B cell (primary cell): ENCODE results near the gene SLF2. TPM values are rescaled to one million over a fixed set of nuclear protein-coding genes. Genes with fewer than 3 reads are reported as not detected.

ENCODE experiments used
- ATAC-seq: fragments of 200-7000 bp; cut with Tn5 transposase; one replicate; pipeline ENCODE4 v1.10.0; 2021; ENCODE audit warnings: low read depth, mild to moderate bottlenecking, moderate number of reproducible peaks, moderate library complexity
- CTCF ChIA-PET: fragments of 350-600 bp; sonication (Branson Sonifier 250); formaldehyde crosslinking; loops from one replicate; lab custom pipeline; 2021; ENCODE audit warnings: antibody characterized with exemption, inconsistent platforms; lab: Charles Lee
- POLR2A ChIA-PET: fragments of 350-600 bp; sonication (Branson Sonifier 250); formaldehyde crosslinking; loops from one replicate; lab custom pipeline; 2021; ENCODE audit warnings: antibody characterized with exemption; lab: Charles Lee
- DNase-seq: peaks from one replicate; pipeline ENCODE4 v3.0.0; 2013
- H2AFZ ChIP-seq: 2 replicates; pipeline ENCODE4 v1.6.1; 2012; ENCODE audit warnings: mild to moderate bottlenecking, low read depth, low read length; ENCODE audit not compliant: insufficient read depth, poor library complexity, severe bottlenecking
- H3K27ac ChIP-seq, 2 donors: 1 replicate in 1 of 2; 2 replicates in 1 of 2; pipeline ENCODE4 v1.5.1; 2012 to 2013; ENCODE audit warnings: low read length in 2 of 2, mild to moderate bottlenecking in 2 of 2, moderate library complexity in 1 of 2
- H3K27me3 ChIP-seq, 4 experiments: fragments of 200-600 bp in 1 of 4; sonication (generic) in 1 of 4; replicated peaks in 1 of 4; 1 replicate in 2 of 4; 2 replicates in 2 of 4; pipeline versions ENCODE4 v1.6.1 to v1.7.0; 2013 to 2016; ENCODE audit warnings: low read length in 3 of 4, mild to moderate bottlenecking in 2 of 4, mixed read lengths in 1 of 4, moderate library complexity in 1 of 4; ENCODE audit not compliant: insufficient read depth in 4 of 4, control insufficient read depth in 3 of 4; ENCODE audit errors: control extremely low read depth in 1 of 4
- H3K36me3 ChIP-seq, 2 experiments: replicated peaks in 1 of 2; 1 replicate in 1 of 2; 2 replicates in 1 of 2; pipeline versions ENCODE4 v1.6.1 to v1.7.1; 2013; ENCODE audit warnings: low read length in 1 of 2; ENCODE audit not compliant: insufficient read depth in 2 of 2, control insufficient read depth in 1 of 2; ENCODE audit errors: control extremely low read depth in 1 of 2, extremely low read depth in 1 of 2
- H3K4me1 ChIP-seq, 2 donors: fragments of 200-600 bp in 1 of 2; sonication (generic) in 1 of 2; 1 replicate in 1 of 2; 2 replicates in 1 of 2; pipeline versions ENCODE4 v1.5.1 to v1.6.1; 2013 to 2017; ENCODE audit warnings: low read length in 2 of 2; ENCODE audit not compliant: control insufficient read depth in 2 of 2, insufficient read depth in 2 of 2
- H3K4me2 ChIP-seq: replicated peaks from 2 replicates; pipeline ENCODE3; 2012; ENCODE audit warnings: mild to moderate bottlenecking, low read depth, low read length; ENCODE audit not compliant: poor library complexity, severe bottlenecking
- H3K4me3 ChIP-seq, 5 experiments: fragments of 200-600 bp in 1 of 5; sonication (generic) in 1 of 5; 1 replicate in 3 of 5; 2 replicates in 2 of 5; pipeline versions ENCODE4 v1.5.1 to v1.7.0; 2011 to 2016; ENCODE audit warnings: low read length in 4 of 5, mild to moderate bottlenecking in 4 of 5, low read depth in 2 of 5, control low read depth in 1 of 5, moderate library complexity in 1 of 5; ENCODE audit not compliant: insufficient read depth in 1 of 5; ENCODE audit errors: control extremely low read depth in 1 of 5, extremely low read depth in 1 of 5
- H3K79me2 ChIP-seq: fragments of 200-600 bp; sonication (generic); one replicate; pipeline ENCODE4 v1.6.0; 2016; ENCODE audit warnings: low read length; ENCODE audit not compliant: control insufficient read depth, insufficient read depth
- H3K9ac ChIP-seq: fragments of 200-600 bp; sonication (generic); 2 replicates; pipeline ENCODE4 v1.6.1; 2017; ENCODE audit warnings: mild to moderate bottlenecking, low read length, moderate library complexity
- H3K9me3 ChIP-seq, 3 donors: one replicate each; pipeline versions ENCODE4 v1.6.1 to v1.7.1; 2013; ENCODE audit warnings: low read length in 2 of 3; ENCODE audit not compliant: control insufficient read depth in 2 of 3, insufficient read depth in 1 of 3; ENCODE audit errors: control extremely low read depth in 1 of 3
- H4K20me1 ChIP-seq: 2 replicates; pipeline ENCODE4 v1.6.0; 2012; ENCODE audit warnings: mild to moderate bottlenecking, low read length; ENCODE audit not compliant: insufficient read depth, control insufficient read depth, poor library complexity, severe bottlenecking
- H3K27ac Mint-ChIP-seq: one replicate; pipeline ENCODE4 v1.8.0; 2021; ENCODE audit warnings: mixed read lengths
- H3K27me3 Mint-ChIP-seq: one replicate; pipeline ENCODE4 v1.8.0; 2021; ENCODE audit warnings: mixed read lengths
- H3K4me1 Mint-ChIP-seq: one replicate; pipeline ENCODE4 v1.8.0; 2021; ENCODE audit warnings: mixed read lengths
- H3K4me3 Mint-ChIP-seq: one replicate; pipeline ENCODE4 v1.8.0; 2021; ENCODE audit warnings: mixed read lengths
- H3K9me3 Mint-ChIP-seq: one replicate; pipeline ENCODE4 v1.8.0; 2022; ENCODE audit warnings: mixed read lengths; ENCODE audit not compliant: insufficient read depth
- EZH2 ChIP-seq: IDR thresholded peaks from 2 replicates; pipeline ENCODE4 v1.6.1; 2012; ENCODE audit warnings: borderline replicate concordance, low read depth, mild to moderate bottlenecking, moderate library complexity, low read length; ENCODE audit not compliant: insufficient read depth, poor library complexity, severe bottlenecking
- WGBS: methylation state at CpG from one replicate; pipeline ENCODE4 v1.1.5; 2013; ENCODE audit warnings: missing lambda C conversion rate; ENCODE audit not compliant: insufficient coverage; 5-methylcytosine and 5-hydroxymethylcytosine counted together
- intact Hi-C: fragments of 100-400 bp; cut with micrococcal nuclease; formaldehyde crosslinking; loops from one replicate; pipeline ENCODE4 v1.10.0; 2022
- polyA plus RNA-seq: library from polyadenylated mRNA; depleted of rRNA; stranded (reverse); fragments of >200 nt; gene quantifications from 2 replicates; pipeline ENCODE4 v1.2.3, GENCODE V29; 2012
- total RNA-seq, 2 donors: library from RNA; stranded (reverse); fragments of 120-200 nt in 1 of 2; gene quantifications; 1 replicate in 1 of 2; 2 replicates in 1 of 2; pipeline versions ENCODE4 v1.2.3 to v1.2.4, GENCODE V29; 2013 to 2022
- TF ChIP-seq, protein P1 (sequence below): fragments of 200-600 bp; IDR thresholded peaks from one replicate; pipeline ENCODE4 v1.8.0; 2022; ENCODE audit warnings: antibody characterized with exemption, mild to moderate bottlenecking

Gene SLF2
- total and polyA plus RNA-seq, 2 donors (not counting 1 experiment from before 2014, with no cell fraction given), result 11.8 to 65.6 TPM

GRCh38 chr10:101007099-101007711 is 94.4 kb downstream of the SLF2 start:
- Mint-ChIP-seq H3K4me1 (no peaks in the 10 kb centered on the region), H3K27ac (no peak overlapping the region), H3K27me3 (no peaks in the 10 kb centered on the region), H3K4me3 (no peak overlapping the region), H3K9me3 (no peaks in the 10 kb centered on the region)
- H3K4me3 ChIP-seq, result no peak overlapping the region
- intact Hi-C loops, result no loop called here
- no peaks in the 10 kb centered on the region for H3K4me1 ChIP-seq
- no peak for DNase-seq
- H3K9ac ChIP-seq, result no peak overlapping the region
- H3K4me2 ChIP-seq, result no peak overlapping the region
- ChIA-PET CTCF (interaction anchor here (0.9 to 1.7 kb wide), 3 partner anchors 8 to 38 kb away, joined by 3 to 10 read pairs (median 3); partner anchors contain the start of genes LZTS2 and SEMA4G), POLR2A (no interaction called here)
- H2AFZ ChIP-seq, result no peak overlapping the region
- H3K79me2 ChIP-seq, result no peaks in the 10 kb centered on the region
- peaks cover 0 to 12% of the 10 kb centered on the region in 2 experiments for H3K36me3 ChIP-seq
- TF ChIP-seq, protein P1, sequence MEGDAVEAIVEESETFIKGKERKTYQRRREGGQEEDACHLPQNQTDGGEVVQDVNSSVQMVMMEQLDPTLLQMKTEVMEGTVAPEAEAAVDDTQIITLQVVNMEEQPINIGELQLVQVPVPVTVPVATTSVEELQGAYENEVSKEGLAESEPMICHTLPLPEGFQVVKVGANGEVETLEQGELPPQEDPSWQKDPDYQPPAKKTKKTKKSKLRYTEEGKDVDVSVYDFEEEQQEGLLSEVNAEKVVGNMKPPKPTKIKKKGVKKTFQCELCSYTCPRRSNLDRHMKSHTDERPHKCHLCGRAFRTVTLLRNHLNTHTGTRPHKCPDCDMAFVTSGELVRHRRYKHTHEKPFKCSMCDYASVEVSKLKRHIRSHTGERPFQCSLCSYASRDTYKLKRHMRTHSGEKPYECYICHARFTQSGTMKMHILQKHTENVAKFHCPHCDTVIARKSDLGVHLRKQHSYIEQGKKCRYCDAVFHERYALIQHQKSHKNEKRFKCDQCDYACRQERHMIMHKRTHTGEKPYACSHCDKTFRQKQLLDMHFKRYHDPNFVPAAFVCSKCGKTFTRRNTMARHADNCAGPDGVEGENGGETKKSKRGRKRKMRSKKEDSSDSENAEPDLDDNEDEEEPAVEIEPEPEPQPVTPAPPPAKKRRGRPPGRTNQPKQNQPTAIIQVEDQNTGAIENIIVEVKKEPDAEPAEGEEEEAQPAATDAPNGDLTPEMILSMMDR, result no peak
- no peak for TF ChIP-seq EZH2
- no peaks in the 10 kb centered on the region for H3K27me3 ChIP-seq
- peaks cover 6% of the 10 kb centered on the region for H4K20me1 ChIP-seq
- no peak for ATAC-seq
- H3K9me3 ChIP-seq, result no peaks in the 10 kb centered on the region
- WGBS, result 93% methylated on average over 5 of the region's 11 CpGs
- H3K27ac ChIP-seq, result no peak overlapping the region
